HEK293 (cell line): ENCODE measurements around the gene AQP6.

Experiments used
- BCL11A ChIP-seq: fragments of 450-650 bp; formaldehyde crosslinking; IDR thresholded peaks from 2 replicates; pipeline ENCODE4 v1.5.1; 2016; ENCODE audit warnings: low read depth, missing biosample characterization, missing genetic modification characterization
- MEIS1 ChIP-seq: sonication (generic); formaldehyde crosslinking; IDR thresholded peaks from 2 replicates; pipeline ENCODE4 v1.8.1; 2022; ENCODE audit warnings: missing genetic modification reagents, mild to moderate bottlenecking, borderline replicate concordance
- ZEB2 ChIP-seq: fragments of 450-650 bp; formaldehyde crosslinking; IDR thresholded peaks from 2 replicates; pipeline ENCODE4 v1.5.1; 2016; ENCODE audit warnings: missing biosample characterization, missing genetic modification characterization
- ZNF266 ChIP-seq: fragments of 450-650 bp; formaldehyde crosslinking; IDR thresholded peaks from 2 replicates; pipeline ENCODE4 v1.5.1; 2016; ENCODE audit warnings: missing biosample characterization, missing genetic modification characterization, low read depth
- ZNF670 ChIP-seq: fragments of 450-650 bp; formaldehyde crosslinking; IDR thresholded peaks from 2 replicates; pipeline ENCODE4 v1.5.1; 2016; ENCODE audit warnings: missing biosample characterization, missing genetic modification characterization, low read depth
- ZNF701 ChIP-seq: fragments of 450-650 bp; formaldehyde crosslinking; IDR thresholded peaks from 2 replicates; pipeline ENCODE4 v1.5.1; 2016; ENCODE audit warnings: missing biosample characterization, missing genetic modification characterization
- TF ChIP-seq, protein P1 (sequence below): fragments of 450-650 bp; formaldehyde crosslinking; IDR thresholded peaks from 2 replicates; pipeline ENCODE4 v1.5.1; 2016; ENCODE audit warnings: missing biosample characterization, missing genetic modification characterization
- TF ChIP-seq, protein P2 (sequence below): sonication (generic); formaldehyde crosslinking; IDR thresholded peaks from 2 replicates; pipeline ENCODE4 v1.8.1; 2022; ENCODE audit warnings: mild to moderate bottlenecking, moderate library complexity, missing genetic modification reagents
- TF ChIP-seq, protein P3 (sequence below): fragments of 450-650 bp; formaldehyde crosslinking; IDR thresholded peaks from 2 replicates; pipeline ENCODE4 v1.5.1; 2016; ENCODE audit warnings: missing biosample characterization, missing genetic modification characterization, low read depth
- TF ChIP-seq, protein P4 (sequence below): fragments of 450-650 bp; formaldehyde crosslinking; IDR thresholded peaks from 2 replicates; pipeline ENCODE4 v1.5.1; 2016; ENCODE audit warnings: missing biosample characterization, missing genetic modification characterization
- TF ChIP-seq, protein P5 (sequence below): fragments of 450-650 bp; formaldehyde crosslinking; IDR thresholded peaks from 2 replicates; pipeline ENCODE4 v1.5.1; 2016; ENCODE audit warnings: missing biosample characterization, missing genetic modification characterization
- TF ChIP-seq, protein P6 (sequence below): fragments of 450-650 bp; formaldehyde crosslinking; IDR thresholded peaks from 2 replicates; pipeline ENCODE4 v1.5.1; 2016; ENCODE audit warnings: missing biosample characterization, missing genetic modification characterization
- TF ChIP-seq, protein P7 (sequence below): fragments of 450-650 bp; formaldehyde crosslinking; IDR thresholded peaks from 2 replicates; pipeline ENCODE4 v1.5.1; 2016; ENCODE audit warnings: missing biosample characterization, missing genetic modification characterization

DNA sequence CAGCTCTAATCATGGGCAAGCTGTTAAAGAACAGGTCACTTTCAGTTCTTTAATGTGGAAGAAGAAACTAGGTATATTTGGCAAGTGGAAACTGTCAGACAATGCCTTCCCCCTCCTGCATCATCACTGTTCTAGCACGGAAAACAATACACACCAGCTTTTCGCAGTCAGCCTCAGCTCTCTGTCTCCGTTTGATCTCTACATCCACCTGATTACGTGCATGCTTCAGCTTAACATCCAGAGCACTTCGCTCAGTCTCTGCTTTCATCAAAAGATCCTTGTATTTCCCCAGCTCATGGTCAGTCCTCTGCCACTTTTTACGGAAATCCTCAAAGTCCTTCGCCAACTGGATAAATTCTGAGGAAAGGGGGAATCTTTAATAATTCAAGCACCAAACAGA, 33.5 kb downstream of the AQP6 start:
- TF ChIP-seq, protein P1, sequence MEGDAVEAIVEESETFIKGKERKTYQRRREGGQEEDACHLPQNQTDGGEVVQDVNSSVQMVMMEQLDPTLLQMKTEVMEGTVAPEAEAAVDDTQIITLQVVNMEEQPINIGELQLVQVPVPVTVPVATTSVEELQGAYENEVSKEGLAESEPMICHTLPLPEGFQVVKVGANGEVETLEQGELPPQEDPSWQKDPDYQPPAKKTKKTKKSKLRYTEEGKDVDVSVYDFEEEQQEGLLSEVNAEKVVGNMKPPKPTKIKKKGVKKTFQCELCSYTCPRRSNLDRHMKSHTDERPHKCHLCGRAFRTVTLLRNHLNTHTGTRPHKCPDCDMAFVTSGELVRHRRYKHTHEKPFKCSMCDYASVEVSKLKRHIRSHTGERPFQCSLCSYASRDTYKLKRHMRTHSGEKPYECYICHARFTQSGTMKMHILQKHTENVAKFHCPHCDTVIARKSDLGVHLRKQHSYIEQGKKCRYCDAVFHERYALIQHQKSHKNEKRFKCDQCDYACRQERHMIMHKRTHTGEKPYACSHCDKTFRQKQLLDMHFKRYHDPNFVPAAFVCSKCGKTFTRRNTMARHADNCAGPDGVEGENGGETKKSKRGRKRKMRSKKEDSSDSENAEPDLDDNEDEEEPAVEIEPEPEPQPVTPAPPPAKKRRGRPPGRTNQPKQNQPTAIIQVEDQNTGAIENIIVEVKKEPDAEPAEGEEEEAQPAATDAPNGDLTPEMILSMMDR (tag by site-specific recombination): no peak
- TF ChIP-seq, protein P2, sequence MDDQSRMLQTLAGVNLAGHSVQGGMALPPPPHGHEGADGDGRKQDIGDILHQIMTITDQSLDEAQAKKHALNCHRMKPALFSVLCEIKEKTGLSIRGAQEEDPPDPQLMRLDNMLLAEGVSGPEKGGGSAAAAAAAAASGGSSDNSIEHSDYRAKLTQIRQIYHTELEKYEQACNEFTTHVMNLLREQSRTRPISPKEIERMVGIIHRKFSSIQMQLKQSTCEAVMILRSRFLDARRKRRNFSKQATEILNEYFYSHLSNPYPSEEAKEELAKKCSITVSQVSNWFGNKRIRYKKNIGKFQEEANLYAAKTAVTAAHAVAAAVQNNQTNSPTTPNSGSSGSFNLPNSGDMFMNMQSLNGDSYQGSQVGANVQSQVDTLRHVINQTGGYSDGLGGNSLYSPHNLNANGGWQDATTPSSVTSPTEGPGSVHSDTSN (CRISPR knock-in tag): no peak
- TF ChIP-seq ZNF701 (tag by site-specific recombination): no peak
- TF ChIP-seq, protein P3, sequence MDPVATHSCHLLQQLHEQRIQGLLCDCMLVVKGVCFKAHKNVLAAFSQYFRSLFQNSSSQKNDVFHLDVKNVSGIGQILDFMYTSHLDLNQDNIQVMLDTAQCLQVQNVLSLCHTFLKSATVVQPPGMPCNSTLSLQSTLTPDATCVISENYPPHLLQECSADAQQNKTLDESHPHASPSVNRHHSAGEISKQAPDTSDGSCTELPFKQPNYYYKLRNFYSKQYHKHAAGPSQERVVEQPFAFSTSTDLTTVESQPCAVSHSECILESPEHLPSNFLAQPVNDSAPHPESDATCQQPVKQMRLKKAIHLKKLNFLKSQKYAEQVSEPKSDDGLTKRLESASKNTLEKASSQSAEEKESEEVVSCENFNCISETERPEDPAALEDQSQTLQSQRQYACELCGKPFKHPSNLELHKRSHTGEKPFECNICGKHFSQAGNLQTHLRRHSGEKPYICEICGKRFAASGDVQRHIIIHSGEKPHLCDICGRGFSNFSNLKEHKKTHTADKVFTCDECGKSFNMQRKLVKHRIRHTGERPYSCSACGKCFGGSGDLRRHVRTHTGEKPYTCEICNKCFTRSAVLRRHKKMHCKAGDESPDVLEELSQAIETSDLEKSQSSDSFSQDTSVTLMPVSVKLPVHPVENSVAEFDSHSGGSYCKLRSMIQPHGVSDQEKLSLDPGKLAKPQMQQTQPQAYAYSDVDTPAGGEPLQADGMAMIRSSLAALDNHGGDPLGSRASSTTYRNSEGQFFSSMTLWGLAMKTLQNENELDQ (tag by site-specific recombination): no peak
- TF ChIP-seq, protein P4, sequence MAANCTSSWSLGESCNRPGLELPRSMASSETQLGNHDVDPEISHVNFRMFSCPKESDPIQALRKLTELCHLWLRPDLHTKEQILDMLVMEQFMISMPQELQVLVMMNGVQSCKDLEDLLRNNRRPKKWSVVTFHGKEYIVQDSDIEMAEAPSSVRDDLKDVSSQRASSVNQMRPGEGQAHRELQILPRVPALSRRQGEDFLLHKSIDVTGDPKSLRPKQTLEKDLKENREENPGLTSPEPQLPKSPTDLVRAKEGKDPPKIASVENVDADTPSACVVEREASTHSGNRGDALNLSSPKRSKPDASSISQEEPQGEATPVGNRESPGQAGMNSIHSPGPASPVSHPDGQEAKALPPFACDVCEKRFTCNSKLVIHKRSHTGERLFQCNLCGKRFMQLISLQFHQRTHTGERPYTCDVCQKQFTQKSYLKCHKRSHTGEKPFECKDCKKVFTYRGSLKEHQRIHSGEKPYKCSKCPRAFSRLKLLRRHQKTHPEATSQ (tag by site-specific recombination): no peak
- TF ChIP-seq MEIS1 (CRISPR knock-in tag): no peak
- TF ChIP-seq BCL11A: no peak
- TF ChIP-seq, protein P5, sequence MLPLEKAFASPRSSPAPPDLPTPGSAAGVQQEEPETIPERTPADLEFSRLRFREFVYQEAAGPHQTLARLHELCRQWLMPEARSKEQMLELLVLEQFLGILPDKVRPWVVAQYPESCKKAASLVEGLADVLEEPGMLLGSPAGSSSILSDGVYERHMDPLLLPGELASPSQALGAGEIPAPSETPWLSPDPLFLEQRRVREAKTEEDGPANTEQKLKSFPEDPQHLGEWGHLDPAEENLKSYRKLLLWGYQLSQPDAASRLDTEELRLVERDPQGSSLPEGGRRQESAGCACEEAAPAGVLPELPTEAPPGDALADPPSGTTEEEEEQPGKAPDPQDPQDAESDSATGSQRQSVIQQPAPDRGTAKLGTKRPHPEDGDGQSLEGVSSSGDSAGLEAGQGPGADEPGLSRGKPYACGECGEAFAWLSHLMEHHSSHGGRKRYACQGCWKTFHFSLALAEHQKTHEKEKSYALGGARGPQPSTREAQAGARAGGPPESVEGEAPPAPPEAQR (tag by site-specific recombination): no peak
- TF ChIP-seq, protein P6, sequence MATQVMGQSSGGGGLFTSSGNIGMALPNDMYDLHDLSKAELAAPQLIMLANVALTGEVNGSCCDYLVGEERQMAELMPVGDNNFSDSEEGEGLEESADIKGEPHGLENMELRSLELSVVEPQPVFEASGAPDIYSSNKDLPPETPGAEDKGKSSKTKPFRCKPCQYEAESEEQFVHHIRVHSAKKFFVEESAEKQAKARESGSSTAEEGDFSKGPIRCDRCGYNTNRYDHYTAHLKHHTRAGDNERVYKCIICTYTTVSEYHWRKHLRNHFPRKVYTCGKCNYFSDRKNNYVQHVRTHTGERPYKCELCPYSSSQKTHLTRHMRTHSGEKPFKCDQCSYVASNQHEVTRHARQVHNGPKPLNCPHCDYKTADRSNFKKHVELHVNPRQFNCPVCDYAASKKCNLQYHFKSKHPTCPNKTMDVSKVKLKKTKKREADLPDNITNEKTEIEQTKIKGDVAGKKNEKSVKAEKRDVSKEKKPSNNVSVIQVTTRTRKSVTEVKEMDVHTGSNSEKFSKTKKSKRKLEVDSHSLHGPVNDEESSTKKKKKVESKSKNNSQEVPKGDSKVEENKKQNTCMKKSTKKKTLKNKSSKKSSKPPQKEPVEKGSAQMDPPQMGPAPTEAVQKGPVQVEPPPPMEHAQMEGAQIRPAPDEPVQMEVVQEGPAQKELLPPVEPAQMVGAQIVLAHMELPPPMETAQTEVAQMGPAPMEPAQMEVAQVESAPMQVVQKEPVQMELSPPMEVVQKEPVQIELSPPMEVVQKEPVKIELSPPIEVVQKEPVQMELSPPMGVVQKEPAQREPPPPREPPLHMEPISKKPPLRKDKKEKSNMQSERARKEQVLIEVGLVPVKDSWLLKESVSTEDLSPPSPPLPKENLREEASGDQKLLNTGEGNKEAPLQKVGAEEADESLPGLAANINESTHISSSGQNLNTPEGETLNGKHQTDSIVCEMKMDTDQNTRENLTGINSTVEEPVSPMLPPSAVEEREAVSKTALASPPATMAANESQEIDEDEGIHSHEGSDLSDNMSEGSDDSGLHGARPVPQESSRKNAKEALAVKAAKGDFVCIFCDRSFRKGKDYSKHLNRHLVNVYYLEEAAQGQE (tag by site-specific recombination): no peak
- no peak for TF ChIP-seq ZNF266 (tag by site-specific recombination)
- TF ChIP-seq ZEB2 (tag by site-specific recombination): no peak
- TF ChIP-seq, protein P7, sequence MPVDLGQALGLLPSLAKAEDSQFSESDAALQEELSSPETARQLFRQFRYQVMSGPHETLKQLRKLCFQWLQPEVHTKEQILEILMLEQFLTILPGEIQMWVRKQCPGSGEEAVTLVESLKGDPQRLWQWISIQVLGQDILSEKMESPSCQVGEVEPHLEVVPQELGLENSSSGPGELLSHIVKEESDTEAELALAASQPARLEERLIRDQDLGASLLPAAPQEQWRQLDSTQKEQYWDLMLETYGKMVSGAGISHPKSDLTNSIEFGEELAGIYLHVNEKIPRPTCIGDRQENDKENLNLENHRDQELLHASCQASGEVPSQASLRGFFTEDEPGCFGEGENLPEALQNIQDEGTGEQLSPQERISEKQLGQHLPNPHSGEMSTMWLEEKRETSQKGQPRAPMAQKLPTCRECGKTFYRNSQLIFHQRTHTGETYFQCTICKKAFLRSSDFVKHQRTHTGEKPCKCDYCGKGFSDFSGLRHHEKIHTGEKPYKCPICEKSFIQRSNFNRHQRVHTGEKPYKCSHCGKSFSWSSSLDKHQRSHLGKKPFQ (tag by site-specific recombination): no peak
- TF ChIP-seq ZNF670 (tag by site-specific recombination): no peak
